OCI-LY1 (cell line): ENCODE measurements around the gene SNAP25.

ENCODE experiments used
- H2AFZ ChIP-seq: fragments of 200-600 bp; sonication (generic), shearing (Covaris generic); 2 replicates; pipeline ENCODE4 v1.6.0; 2014; ENCODE audit warnings: antibody characterized with exemption, mild to moderate bottlenecking, low read length
- H3F3A ChIP-seq: fragments of 200-600 bp; sonication (generic), shearing (Covaris generic); 2 replicates; pipeline ENCODE4 v1.6.0; 2014; ENCODE audit warnings: mild to moderate bottlenecking, antibody characterized with exemption, low read length, moderate library complexity; ENCODE audit not compliant: insufficient read depth
- H3K27ac ChIP-seq: fragments of 200-600 bp; sonication (generic); 2 replicates; pipeline ENCODE4 v1.5.1; 2014; ENCODE audit warnings: low read length, mixed run types, mild to moderate bottlenecking, low read depth; ENCODE audit not compliant: poor library complexity, severe bottlenecking
- H3K27me3 ChIP-seq: fragments of 200-600 bp; sonication (generic); 2 replicates; pipeline ENCODE4 v1.6.0; 2014; ENCODE audit warnings: antibody characterized with exemption, mild to moderate bottlenecking, low read length, moderate library complexity; ENCODE audit not compliant: insufficient read depth
- H3K36me3 ChIP-seq: fragments of 200-600 bp; sonication (generic); 2 replicates; pipeline ENCODE4 v1.6.1; 2014; ENCODE audit warnings: mild to moderate bottlenecking, antibody characterized with exemption, low read length, moderate library complexity, mixed read lengths; ENCODE audit not compliant: insufficient read depth
- H3K4me1 ChIP-seq: fragments of 200-600 bp; sonication (generic); 2 replicates; pipeline ENCODE4 v1.5.1; 2014; ENCODE audit warnings: mild to moderate bottlenecking, low read length, moderate library complexity; ENCODE audit not compliant: insufficient read depth, severe bottlenecking
- H3K4me2 ChIP-seq: fragments of 200-600 bp; sonication (generic), shearing (Covaris generic); 2 replicates; pipeline ENCODE4 v1.6.1; 2014; ENCODE audit warnings: low read length
- H3K4me3 ChIP-seq: fragments of 200-600 bp; sonication (generic); 2 replicates; pipeline ENCODE4 v1.5.1; 2014; ENCODE audit warnings: low read length, low read depth, mild to moderate bottlenecking, mixed read lengths; ENCODE audit not compliant: poor library complexity, severe bottlenecking
- H3K79me2 ChIP-seq: fragments of 200-600 bp; shearing (Covaris generic); 2 replicates; pipeline ENCODE4 v1.6.1; 2016; ENCODE audit warnings: mixed run types, low read length, mixed read lengths; ENCODE audit not compliant: insufficient read depth
- H3K9ac ChIP-seq: fragments of 200-600 bp; sonication (generic), shearing (Covaris generic); 2 replicates; pipeline ENCODE4 v1.6.1; 2014; ENCODE audit warnings: mild to moderate bottlenecking, low read length, mixed read lengths
- H3K9me2 ChIP-seq: fragments of 200-600 bp; sonication (generic), shearing (Covaris generic); 2 replicates; pipeline ENCODE4 v1.6.1; 2014; ENCODE audit warnings: low read depth, mild to moderate bottlenecking, low read length, mixed read lengths
- H3K9me3 ChIP-seq: fragments of 200-600 bp; shearing (Covaris generic); 2 replicates; pipeline ENCODE4 v1.6.1; 2014; ENCODE audit warnings: low read length, mixed read lengths
- H4K20me1 ChIP-seq: fragments of 200-600 bp; sonication (generic), shearing (Covaris generic); 2 replicates; pipeline ENCODE4 v1.6.0; 2016; ENCODE audit warnings: mild to moderate bottlenecking, low read length; ENCODE audit not compliant: insufficient read depth
- EZH2 ChIP-seq: fragments of 200-600 bp; sonication (generic), shearing (Covaris generic); IDR thresholded peaks from 2 replicates; pipeline ENCODE4 v1.8.0; 2017; ENCODE audit warnings: borderline replicate concordance, mixed run types, mild to moderate bottlenecking, antibody characterized with exemption, low read length, moderate library complexity, mixed read lengths
- TF ChIP-seq, protein P1 (sequence below): fragments of 200-600 bp; sonication (generic), shearing (Covaris generic); IDR thresholded peaks from 2 replicates; pipeline ENCODE4 v1.5.1; 2017; ENCODE audit warnings: mild to moderate bottlenecking, antibody characterized with exemption, low read length, moderate library complexity, mixed read lengths

SNAP25 gene

DNA sequence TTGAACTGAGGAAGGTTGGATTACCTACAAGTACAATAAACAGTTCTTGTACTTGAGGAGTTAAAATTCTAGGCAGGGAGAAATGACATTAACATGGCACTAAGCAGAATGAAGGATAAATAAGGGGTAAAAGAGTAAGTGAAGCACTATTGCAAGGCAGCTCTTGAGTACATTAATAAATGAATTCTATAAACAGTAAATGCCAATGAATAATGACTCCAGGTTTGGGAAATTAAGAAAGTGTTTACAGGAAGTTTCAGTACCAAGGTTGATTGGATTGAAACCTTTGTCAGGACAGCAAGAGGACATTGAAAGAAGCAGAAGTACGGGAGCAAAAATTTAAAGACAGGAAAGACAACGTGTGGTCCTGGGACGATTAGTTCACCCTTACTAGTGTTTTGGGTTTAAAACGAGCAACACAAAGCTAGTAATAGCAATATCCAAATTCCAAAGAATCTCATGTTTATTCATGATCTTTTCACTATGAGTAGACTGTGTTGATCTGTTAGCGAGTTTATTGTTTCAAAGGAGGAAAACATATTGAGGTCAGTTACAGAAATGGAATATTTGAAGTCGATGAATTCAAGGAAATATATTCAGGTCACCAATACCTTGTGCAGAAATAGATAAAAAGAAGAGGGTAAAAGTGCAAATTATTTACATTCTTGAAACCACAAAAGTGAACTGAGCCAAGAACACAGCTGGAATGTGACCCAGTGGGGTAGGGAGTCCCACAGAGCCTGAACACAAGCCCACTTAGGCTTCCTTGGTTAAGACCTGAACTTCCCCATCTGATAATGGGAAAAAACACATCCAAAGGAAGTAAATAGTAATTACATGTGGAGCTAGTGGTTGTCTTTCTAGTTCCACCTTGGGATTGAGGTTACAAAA is 134.5 kb downstream of the SNAP25 start:
- no peak overlapping the region for H2AFZ ChIP-seq
- no peaks in the 10 kb centered on the region for H3F3A ChIP-seq
- no peaks in the 10 kb centered on the region for H3K79me2 ChIP-seq
- H3K9me2 ChIP-seq, result no peaks in the 10 kb centered on the region
- no peak overlapping the region for H3K4me2 ChIP-seq
- no peaks in the 10 kb centered on the region for H3K4me1 ChIP-seq
- H3K27ac ChIP-seq, result no peak overlapping the region
- H4K20me1 ChIP-seq, result no peaks in the 10 kb centered on the region
- no peaks in the 10 kb centered on the region for H3K9me3 ChIP-seq
- no peak overlapping the region for H3K9ac ChIP-seq
- TF ChIP-seq, protein P1, sequence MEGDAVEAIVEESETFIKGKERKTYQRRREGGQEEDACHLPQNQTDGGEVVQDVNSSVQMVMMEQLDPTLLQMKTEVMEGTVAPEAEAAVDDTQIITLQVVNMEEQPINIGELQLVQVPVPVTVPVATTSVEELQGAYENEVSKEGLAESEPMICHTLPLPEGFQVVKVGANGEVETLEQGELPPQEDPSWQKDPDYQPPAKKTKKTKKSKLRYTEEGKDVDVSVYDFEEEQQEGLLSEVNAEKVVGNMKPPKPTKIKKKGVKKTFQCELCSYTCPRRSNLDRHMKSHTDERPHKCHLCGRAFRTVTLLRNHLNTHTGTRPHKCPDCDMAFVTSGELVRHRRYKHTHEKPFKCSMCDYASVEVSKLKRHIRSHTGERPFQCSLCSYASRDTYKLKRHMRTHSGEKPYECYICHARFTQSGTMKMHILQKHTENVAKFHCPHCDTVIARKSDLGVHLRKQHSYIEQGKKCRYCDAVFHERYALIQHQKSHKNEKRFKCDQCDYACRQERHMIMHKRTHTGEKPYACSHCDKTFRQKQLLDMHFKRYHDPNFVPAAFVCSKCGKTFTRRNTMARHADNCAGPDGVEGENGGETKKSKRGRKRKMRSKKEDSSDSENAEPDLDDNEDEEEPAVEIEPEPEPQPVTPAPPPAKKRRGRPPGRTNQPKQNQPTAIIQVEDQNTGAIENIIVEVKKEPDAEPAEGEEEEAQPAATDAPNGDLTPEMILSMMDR, result no peak
- no peaks in the 10 kb centered on the region for H3K27me3 ChIP-seq
- H3K4me3 ChIP-seq, result no peak overlapping the region
- no peaks in the 10 kb centered on the region for H3K36me3 ChIP-seq

DNA sequence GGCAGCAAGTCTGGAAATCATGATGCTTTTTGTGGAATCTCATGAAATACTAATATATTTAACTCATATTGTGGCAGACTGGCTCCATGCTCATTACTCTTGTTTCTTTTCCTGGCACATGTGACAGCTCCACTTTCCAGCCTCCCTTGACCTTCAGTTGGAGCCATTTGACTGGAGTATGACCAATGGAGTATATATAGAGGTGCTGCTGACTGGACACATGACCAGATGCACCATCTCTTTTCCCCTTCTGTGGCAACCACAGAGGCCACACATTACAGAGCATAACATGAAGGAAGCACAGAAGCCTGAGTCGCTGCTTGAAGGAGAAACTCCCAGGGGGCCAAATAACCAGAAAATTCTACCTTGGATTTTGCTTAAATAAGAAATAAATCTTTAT is 138.0 kb downstream of the SNAP25 start:
- Histone ChIP-seq H3K9me3 (no peaks in the 10 kb centered on the region), H3K36me3 (no peaks in the 10 kb centered on the region), H3F3A (no peaks in the 10 kb centered on the region), H3K4me3 (no peak overlapping the region), H3K27ac (no peak overlapping the region), H3K79me2 (no peaks in the 10 kb centered on the region), H3K4me1 (no peaks in the 10 kb centered on the region), H3K9me2 (no peaks in the 10 kb centered on the region), H3K9ac (no peak overlapping the region), H4K20me1 (no peaks in the 10 kb centered on the region), H3K27me3 (no peaks in the 10 kb centered on the region), H2AFZ (no peak overlapping the region), H3K4me2 (no peak overlapping the region)
- TF ChIP-seq, protein P1, result no peak
- no peak for TF ChIP-seq EZH2
